Epithelial cell of proximal tubule (primary cell): ENCODE results near the gene DNMT3L. TPM values are rescaled to one million over a fixed set of nuclear protein-coding genes. Genes with fewer than 3 reads are reported as not detected.

Experiments used
- DNase-seq: peaks from one replicate; pipeline ENCODE4 v3.0.0-alpha.2; 2011; ENCODE audit warnings: low read depth
- H3K4me3 ChIP-seq: 2 replicates; pipeline ENCODE4 v1.5.1; 2011; ENCODE audit warnings: low read depth, mild to moderate bottlenecking, low read length
- CTCF ChIP-seq: conservative IDR thresholded peaks from 2 replicates; pipeline ENCODE4 v1.5.1; 2012; ENCODE audit warnings: low read depth, mild to moderate bottlenecking, low read length
- total RNA-seq: library from RNA; depleted of rRNA; stranded (reverse); fragments of >200 nt; gene quantifications from 2 replicates; pipeline ENCODE4 v1.2.3, GENCODE V29; 2015

The DNMT3L gene
- total RNA-seq: not detected in 2 replicates

GRCh38 chr21:44261675-44262295 is at the start of gene DNMT3L:
Gene DNMT3L, minus strand, starts transcription at chr21:44261897. Its CDS starts 638 bp downstream, at chr21:44261259.
- no peak within 1 kb of the TSS for H3K4me3 ChIP-seq
- DNase-seq: no peak
- no peak for TF ChIP-seq CTCF

DNA sequence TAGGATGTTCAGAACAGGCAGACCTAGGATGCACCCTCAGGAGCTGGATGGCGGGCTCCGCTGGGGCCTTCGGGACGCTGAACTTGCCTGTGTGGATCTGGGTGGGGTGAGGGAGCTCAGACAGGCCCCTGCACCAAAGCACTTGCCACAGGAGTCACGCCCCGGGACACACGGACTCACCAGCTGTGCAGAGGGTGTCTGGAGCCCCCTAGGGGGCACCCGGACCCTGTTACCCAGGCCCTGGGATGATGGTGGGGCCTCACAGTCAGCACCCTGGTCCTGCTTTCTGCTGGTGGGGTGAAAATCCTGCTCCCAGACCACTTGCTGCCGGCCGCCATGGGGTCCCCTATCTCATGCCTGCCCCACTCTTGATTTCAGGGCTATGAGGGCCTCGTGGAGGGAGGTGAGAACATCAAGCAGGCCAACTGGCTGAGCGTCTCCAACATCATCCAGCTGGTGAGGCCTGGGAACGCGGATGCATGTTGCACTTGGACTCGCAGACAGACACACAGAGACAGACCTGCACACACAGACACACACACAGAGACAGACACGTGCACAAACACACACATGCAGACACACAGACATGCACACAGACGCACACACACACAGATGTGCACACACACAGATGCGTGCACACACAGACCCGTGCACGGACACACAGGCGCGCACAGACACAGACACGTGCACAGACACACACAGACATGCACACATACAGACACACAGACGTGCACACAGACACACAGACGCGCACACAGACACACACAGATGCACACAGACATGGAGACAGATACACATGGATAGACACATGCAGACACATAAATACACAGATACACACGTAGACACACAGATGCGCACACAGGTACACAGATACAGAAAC is 49.2 kb upstream of the DNMT3L start:
- no peak for DNase-seq
- no peak overlapping the region for H3K4me3 ChIP-seq
- TF ChIP-seq CTCF: no peak

GRCh38 chr21:44306936-44307704 is 45.4 kb upstream of the DNMT3L start:
- DNase-seq: no peak
- H3K4me3 ChIP-seq: no peak overlapping the region
- no peak for TF ChIP-seq CTCF

- H3K4me3 ChIP-seq: no peak overlapping the region
- no peak for TF ChIP-seq CTCF
- no peak for DNase-seq
Observed at GRCh38 chr21:44305691-44306090, 44.0 kb upstream of the DNMT3L start.

DNA sequence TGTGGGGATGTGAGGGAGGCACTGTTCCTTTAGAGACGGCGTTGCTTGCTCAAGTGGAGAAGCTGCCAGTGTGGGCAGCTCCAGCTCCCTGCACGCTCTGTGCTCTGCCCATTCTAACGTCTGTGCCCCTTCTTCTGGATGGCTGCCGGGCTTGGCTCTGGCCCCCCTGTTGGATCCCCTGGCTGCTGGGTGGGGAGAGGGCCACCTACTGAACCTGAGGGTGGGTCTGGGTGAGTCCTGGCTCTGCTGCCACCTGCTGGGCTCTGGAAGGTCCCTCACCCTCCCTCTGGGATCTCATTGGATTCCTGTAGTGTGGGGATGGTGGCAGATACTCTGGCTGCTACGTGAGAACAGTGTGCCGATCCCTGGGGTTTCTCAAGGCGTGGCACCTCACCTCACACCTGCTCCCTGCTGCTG is 43.2 kb upstream of the DNMT3L start:
- no peak for DNase-seq

More for the DNA sequence above, 43.2 kb upstream of the DNMT3L start:
- TF ChIP-seq CTCF: peak; percentile 82
- no peak overlapping the region for H3K4me3 ChIP-seq
